ENCODE results near the gene TMEM131L.
"Not testable (repeated sequence)": the region's sequence is repeated elsewhere in the genome, so short reads cannot be mapped to it uniquely, and the experiment has no call there.

Gene TMEM131L

GRCh38 chr4:153545822-153546221 lies 79.7 kb downstream of the TMEM131L start:
- no peak for DNase-seq

- no peak for DNase-seq
These were observed 80.1 kb downstream of the TMEM131L start for GRCh38 chr4:153546280-153546679.

- no peak for DNase-seq
These were observed 81.4 kb downstream of the TMEM131L start for GRCh38 chr4:153547520-153547919.

GRCh38 chr4:153548907-153549306 lies 82.7 kb downstream of the TMEM131L start:
- not testable (repeated sequence) for DNase-seq

GRCh38 chr4:153549405-153549804 lies 83.2 kb downstream of the TMEM131L start:
- DNase-seq, result no peak

- no peak for DNase-seq
These were observed 87.1 kb downstream of the TMEM131L start for GRCh38 chr4:153553155-153553818.

GRCh38 chr4:153553819-153554170 lies 87.6 kb downstream of the TMEM131L start:
- DNase-seq, result no peak

- DNase-seq, result no peak
These were observed 89.7 kb downstream of the TMEM131L start for GRCh38 chr4:153555730-153556434.

GRCh38 chr4:153556435-153556815 lies 90.3 kb downstream of the TMEM131L start:
- no peak for DNase-seq

- no peak for DNase-seq
These were observed 94.7 kb downstream of the TMEM131L start for GRCh38 chr4:153560908-153561307.

- DNase-seq, result no peak
These were observed 98.7 kb downstream of the TMEM131L start for GRCh38 chr4:153564630-153565525.

GRCh38 chr4:153566631-153567150 lies 100.5 kb downstream of the TMEM131L start:
- DNase-seq, result no peak

GRCh38 chr4:153567660-153568059 lies 101.5 kb downstream of the TMEM131L start:
- DNase-seq, result not testable (repeated sequence)

GRCh38 chr4:153570228-153570973 lies 104.2 kb downstream of the TMEM131L start:
- no peak for DNase-seq

GRCh38 chr4:153571006-153571545 lies 104.9 kb downstream of the TMEM131L start:
- DNase-seq, result no peak

- DNase-seq, result no peak
These were observed 106.4 kb downstream of the TMEM131L start for GRCh38 chr4:153572609-153573008.

GRCh38 chr4:153573221-153573620 lies 107.1 kb downstream of the TMEM131L start:
- DNase-seq, result no peak

GRCh38 chr4:153573881-153574802 lies 108.0 kb downstream of the TMEM131L start:
- DNase-seq, result peak; percentile 50

GRCh38 chr4:153576443-153576774 lies 110.2 kb downstream of the TMEM131L start:
- DNase-seq, result no peak

GRCh38 chr4:153577053-153577452 lies 110.9 kb downstream of the TMEM131L start:
- DNase-seq, result no peak

- no peak for DNase-seq
These were observed 113.2 kb downstream of the TMEM131L start for GRCh38 chr4:153579410-153579809.
